ENCODE measurements around the gene CHMP4A. TPM values are rescaled to one million over a fixed set of nuclear protein-coding genes. Genes with fewer than 3 reads are reported as not detected.

Gene CHMP4A
- total and polyA plus RNA-seq, 11 donors = 20.2 to 72.8 (median 34.5) TPM

DNA sequence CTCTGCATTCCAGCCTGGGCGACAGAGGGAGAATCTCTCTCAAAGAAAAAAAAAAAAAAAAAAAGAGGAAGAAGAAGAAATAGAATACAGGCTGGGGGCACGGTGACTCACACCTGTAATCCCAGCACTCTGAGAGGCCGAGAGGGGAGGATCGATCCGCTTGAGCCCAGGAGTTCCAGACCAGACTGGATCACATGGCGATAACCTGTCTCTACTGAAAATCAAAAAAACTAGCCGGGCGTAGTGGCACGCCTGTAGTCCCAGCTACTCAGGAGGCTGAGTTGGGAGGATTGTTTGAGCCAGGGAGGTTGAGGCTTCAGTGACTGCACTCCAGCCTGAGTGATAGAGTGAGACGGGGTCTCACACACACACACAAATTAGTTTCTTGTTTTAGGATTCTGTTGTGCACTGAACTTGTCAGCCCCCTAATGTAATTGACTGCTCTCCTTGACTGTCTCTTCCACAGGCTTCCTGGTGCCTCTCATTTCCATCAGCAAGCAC lies 30.1 kb upstream of the CHMP4A start:
- H3K4me1 ChIP-seq = peaks cover 16 to 57% (median 41%) of the 10 kb centered on the region in 12 donors
- peak overlapping the region; percentile 42 to 94 (median 72) for H3K4me3 ChIP-seq
- H3K27ac ChIP-seq = peak overlapping the region; percentile 92 to 100 (median 98)
- H3K9me3 ChIP-seq = no peaks in the 10 kb centered on the region
- no peak for DNase-seq
- intact Hi-C loops (cut with DNase I) = loop anchor here (1.0 to 10.0 kb wide), 10 partner anchors 52 to 194 kb away; partner anchors contain the start of genes DHRS1 (in 2 of the 10) and NOP9 (in 2 of the 10)
- H3K27me3 ChIP-seq = no peaks in the 10 kb centered on the region
- 58 to 67% (median 63%) methylated on average over 10 of the region's 10 CpGs for WGBS, 4 donors
- peaks cover 0 to 31% (median 29%) of the 10 kb centered on the region in 9 donors for H3K36me3 ChIP-seq
- ATAC-seq = peak in 1 of 4 donors; percentile 0
- TF ChIP-seq POLR2A (IDR thresholded peaks at IDR 0.05) = no peak

- H3K4me3 ChIP-seq = peak overlapping the region; percentile 42 to 94 (median 72)
- peak; percentile 89 to 95 (median 94) for ATAC-seq
- TF ChIP-seq, protein P1, sequence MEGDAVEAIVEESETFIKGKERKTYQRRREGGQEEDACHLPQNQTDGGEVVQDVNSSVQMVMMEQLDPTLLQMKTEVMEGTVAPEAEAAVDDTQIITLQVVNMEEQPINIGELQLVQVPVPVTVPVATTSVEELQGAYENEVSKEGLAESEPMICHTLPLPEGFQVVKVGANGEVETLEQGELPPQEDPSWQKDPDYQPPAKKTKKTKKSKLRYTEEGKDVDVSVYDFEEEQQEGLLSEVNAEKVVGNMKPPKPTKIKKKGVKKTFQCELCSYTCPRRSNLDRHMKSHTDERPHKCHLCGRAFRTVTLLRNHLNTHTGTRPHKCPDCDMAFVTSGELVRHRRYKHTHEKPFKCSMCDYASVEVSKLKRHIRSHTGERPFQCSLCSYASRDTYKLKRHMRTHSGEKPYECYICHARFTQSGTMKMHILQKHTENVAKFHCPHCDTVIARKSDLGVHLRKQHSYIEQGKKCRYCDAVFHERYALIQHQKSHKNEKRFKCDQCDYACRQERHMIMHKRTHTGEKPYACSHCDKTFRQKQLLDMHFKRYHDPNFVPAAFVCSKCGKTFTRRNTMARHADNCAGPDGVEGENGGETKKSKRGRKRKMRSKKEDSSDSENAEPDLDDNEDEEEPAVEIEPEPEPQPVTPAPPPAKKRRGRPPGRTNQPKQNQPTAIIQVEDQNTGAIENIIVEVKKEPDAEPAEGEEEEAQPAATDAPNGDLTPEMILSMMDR (IDR thresholded peaks at IDR 0.05) = peak; percentile 52 to 75 (median 64)
- no peak for TF ChIP-seq POLR2A (IDR thresholded peaks at IDR 0.05)
- DNase-seq = peak; percentile 92 to 96 (median 95)
- H3K27ac ChIP-seq = peak overlapping the region; percentile 92 to 100 (median 98)
- H3K9me3 ChIP-seq = no peaks in the 10 kb centered on the region
- no peaks in the 10 kb centered on the region for H3K27me3 ChIP-seq
- H3K36me3 ChIP-seq = peaks cover 0 to 46% (median 44%) of the 10 kb centered on the region in 9 donors
- WGBS, 4 donors = 2 to 3% (median 2%) methylated on average over 26 to 39 of the region's 39 CpGs
- peaks cover 16 to 59% (median 42%) of the 10 kb centered on the region in 12 donors for H3K4me1 ChIP-seq
- intact Hi-C loops (cut with DNase I) = loop anchor here (1.0 to 10.0 kb wide), 10 partner anchors 10 to 195 kb away; partner anchors contain the start of genes DHRS1 (in 2 of the 10), NOP9 (in 2 of the 10), CHMP4A (in 1 of the 10) and GMPR2 (in 1 of the 10)
Measured at GRCh38 chr14:24241829-24242443, 28.6 kb upstream of the CHMP4A start.

GRCh38 chr14:24240110-24240918 lies 27.0 kb upstream of the CHMP4A start:
- Histone ChIP-seq H3K4me3 (peak overlapping the region in 1 of 12 donors; percentile 5), H3K4me1 (peaks cover 16 to 60% (median 44%) of the 10 kb centered on the region in 12 donors), H3K36me3 (peaks cover 0 to 62% (median 60%) of the 10 kb centered on the region in 9 donors), H3K27me3 (no peaks in the 10 kb centered on the region), H3K27ac (peak overlapping the region in 3 of 12 donors; percentile 52 to 100 (median 99)), H3K9me3 (no peaks in the 10 kb centered on the region)
- WGBS, 4 donors = 73 to 93% (median 89%) methylated on average over 7 to 9 of the region's 9 CpGs
- ATAC-seq = no peak
- DNase-seq = no peak
- intact Hi-C loops (cut with DNase I) = loop anchor here in 7 of 10 donors (5.0 to 10.0 kb wide), 3 partner anchors 192 to 197 kb away; no protein-coding TSS in a partner anchor
- TF ChIP-seq, protein P1 (IDR thresholded peaks at IDR 0.05) = no peak
- TF ChIP-seq POLR2A (IDR thresholded peaks at IDR 0.05) = no peak

GRCh38 chr14:24238527-24239037 lies 25.3 kb upstream of the CHMP4A start:
- 89 to 96% (median 92%) methylated on average over 5 of the region's 5 CpGs for WGBS, 4 donors

More at GRCh38 chr14:24238527-24239037, 25.3 kb upstream of the CHMP4A start:
- TF ChIP-seq, protein P1 (IDR thresholded peaks at IDR 0.05) = no peak
- TF ChIP-seq POLR2A (IDR thresholded peaks at IDR 0.05) = no peak
- no peak for DNase-seq
- no peak for ATAC-seq
- peaks cover 18 to 74% (median 56%) of the 10 kb centered on the region in 12 donors for H3K4me1 ChIP-seq
- H3K9me3 ChIP-seq = no peaks in the 10 kb centered on the region
- H3K27me3 ChIP-seq = no peaks in the 10 kb centered on the region
- H3K27ac ChIP-seq = peak overlapping the region in 1 of 12 donors; percentile 100
- intact Hi-C loops (cut with DNase I) = no loop called here
- H3K36me3 ChIP-seq = peaks cover 0 to 78% (median 74%) of the 10 kb centered on the region in 9 donors
- H3K4me3 ChIP-seq = no peak overlapping the region
